Measurements from ENCODE around the gene ASIC2.

DNA sequence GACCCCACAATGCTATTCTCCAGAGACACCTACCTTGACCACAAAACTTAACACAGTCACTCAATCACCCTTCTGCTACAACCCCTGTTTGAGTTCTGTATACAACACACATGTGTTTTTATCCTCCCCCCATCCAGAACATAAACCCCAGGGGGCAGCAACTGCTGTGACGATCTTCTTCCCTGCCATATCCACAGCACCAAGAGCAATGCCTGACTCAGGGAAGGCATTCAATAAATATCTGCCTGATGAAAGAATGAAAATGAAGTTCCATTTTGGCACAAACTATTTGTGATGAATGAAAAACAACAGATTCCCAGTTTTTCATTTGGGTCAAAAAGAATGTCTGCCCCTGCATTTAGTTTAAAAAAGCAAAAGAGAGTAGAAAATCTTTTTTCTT lies 27.0 kb downstream of the ASIC2 start:
- TF ChIP-seq EZH2 (IDR thresholded peaks at IDR 0.05; ENCODE audit: borderline replicate concordance, low read depth, low read length, severe bottlenecking) (no peak), POLR2A (IDR thresholded peaks at IDR 0.05; ENCODE audit: low read depth, low read length) (no peak)
- TF ChIP-seq, protein P1, sequence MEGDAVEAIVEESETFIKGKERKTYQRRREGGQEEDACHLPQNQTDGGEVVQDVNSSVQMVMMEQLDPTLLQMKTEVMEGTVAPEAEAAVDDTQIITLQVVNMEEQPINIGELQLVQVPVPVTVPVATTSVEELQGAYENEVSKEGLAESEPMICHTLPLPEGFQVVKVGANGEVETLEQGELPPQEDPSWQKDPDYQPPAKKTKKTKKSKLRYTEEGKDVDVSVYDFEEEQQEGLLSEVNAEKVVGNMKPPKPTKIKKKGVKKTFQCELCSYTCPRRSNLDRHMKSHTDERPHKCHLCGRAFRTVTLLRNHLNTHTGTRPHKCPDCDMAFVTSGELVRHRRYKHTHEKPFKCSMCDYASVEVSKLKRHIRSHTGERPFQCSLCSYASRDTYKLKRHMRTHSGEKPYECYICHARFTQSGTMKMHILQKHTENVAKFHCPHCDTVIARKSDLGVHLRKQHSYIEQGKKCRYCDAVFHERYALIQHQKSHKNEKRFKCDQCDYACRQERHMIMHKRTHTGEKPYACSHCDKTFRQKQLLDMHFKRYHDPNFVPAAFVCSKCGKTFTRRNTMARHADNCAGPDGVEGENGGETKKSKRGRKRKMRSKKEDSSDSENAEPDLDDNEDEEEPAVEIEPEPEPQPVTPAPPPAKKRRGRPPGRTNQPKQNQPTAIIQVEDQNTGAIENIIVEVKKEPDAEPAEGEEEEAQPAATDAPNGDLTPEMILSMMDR (IDR thresholded peaks at IDR 0.05; ENCODE audit: extremely low read depth in 1 of 2, insufficient read depth in 1 of 2, low read depth in 1 of 2, low read length in 2 of 2) = no peak

Data from endothelial cell of umbilical vein (primary cell).